GM19468 (cell line): ENCODE data around the gene MCF2L.

Experiments used
- ATAC-seq: cut with Tn5 transposase; IDR thresholded peaks from one replicate; pipeline ENCODE4 v1.9.1; 2021; ENCODE audit warnings: mild to moderate bottlenecking, moderate library complexity, moderate number of reproducible peaks; ENCODE audit not compliant: unreplicated experiment; ENCODE audit errors: extremely low read depth

Gene MCF2L

GRCh38 chr13:112961457-112962369, 7.3 kb upstream of the MCF2L start:
- no peak for ATAC-seq

- ATAC-seq, result no peak
Observed at GRCh38 chr13:112962396-112962795, 6.6 kb upstream of the MCF2L start.

- no peak for ATAC-seq
Observed at GRCh38 chr13:112962911-112963625, 5.9 kb upstream of the MCF2L start.

DNA sequence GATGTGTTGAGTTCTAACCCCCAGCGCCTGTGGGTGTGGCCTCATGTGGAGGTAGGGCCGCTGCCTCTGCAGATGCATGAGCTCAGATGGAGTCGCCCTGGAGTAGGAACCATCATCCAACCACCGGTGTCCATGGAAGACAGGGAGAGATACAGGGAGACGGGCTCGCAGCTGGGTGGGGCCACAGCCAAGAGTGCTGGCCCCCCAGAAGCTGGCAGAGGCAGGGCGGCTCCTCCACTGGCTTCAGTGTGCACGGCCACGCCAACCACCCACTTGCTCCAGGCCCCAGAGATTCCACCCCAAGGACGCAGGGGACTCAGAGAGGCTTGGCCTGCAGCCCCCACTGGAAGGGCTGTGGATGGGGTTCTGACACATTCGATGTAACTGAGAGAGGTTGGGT, 5.4 kb upstream of the MCF2L start:
- no peak for ATAC-seq

DNA sequence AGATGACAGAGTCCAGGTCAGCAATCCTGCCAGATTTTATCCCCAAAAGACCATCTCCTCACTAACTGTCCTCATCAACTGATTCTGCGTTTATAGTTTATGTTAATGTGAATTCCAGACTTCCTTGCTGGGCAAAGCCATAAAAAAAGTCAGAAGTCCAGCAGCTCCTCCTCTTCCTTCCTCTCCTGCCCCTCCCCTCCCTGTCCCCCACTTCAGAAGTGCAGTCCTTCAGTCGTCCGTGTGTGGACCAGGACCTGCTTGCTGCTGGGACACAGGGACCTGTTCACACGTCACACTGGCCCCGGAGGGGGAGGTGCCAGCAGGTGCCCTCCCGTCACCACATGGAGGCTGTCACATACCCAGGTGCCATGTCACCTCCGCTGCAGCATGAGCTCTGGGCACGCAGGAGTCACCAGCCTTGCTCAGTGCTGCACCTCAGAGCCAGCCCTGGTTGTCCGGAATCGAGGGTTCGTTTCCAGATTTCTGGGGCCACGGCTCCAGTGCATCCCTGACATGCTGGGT, 4.0 kb upstream of the MCF2L start:
- ATAC-seq, result no peak

DNA sequence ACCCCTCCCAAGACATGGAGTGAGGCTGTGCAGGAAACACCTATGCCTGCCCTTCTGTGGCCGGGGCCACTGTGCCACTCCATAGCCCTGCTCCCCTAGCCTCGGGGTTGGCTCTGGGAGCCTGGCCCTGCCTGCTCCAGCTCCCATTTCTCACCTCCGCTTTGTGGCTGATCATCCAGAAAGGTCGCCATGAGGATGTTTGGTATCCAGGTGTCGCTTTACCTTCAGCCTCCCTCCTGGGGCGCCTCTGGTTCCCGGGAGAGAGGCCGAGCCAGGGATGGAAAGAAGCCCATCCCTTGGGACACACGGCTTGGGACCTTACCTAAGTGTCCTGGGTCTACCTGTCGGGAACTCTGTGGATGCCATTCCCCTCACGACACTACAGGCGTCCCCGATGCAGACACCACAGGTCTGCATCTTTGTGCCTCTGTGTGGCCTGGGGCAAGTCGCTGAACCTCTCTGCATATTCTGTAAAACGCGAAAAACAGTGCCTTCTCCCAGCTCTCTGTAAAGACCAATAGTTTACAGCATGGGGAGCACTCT, 3.4 kb upstream of the MCF2L start:
- ATAC-seq, result no peak

- ATAC-seq, result no peak
Observed at GRCh38 chr13:112966776-112967175, 2.2 kb upstream of the MCF2L start.

DNA sequence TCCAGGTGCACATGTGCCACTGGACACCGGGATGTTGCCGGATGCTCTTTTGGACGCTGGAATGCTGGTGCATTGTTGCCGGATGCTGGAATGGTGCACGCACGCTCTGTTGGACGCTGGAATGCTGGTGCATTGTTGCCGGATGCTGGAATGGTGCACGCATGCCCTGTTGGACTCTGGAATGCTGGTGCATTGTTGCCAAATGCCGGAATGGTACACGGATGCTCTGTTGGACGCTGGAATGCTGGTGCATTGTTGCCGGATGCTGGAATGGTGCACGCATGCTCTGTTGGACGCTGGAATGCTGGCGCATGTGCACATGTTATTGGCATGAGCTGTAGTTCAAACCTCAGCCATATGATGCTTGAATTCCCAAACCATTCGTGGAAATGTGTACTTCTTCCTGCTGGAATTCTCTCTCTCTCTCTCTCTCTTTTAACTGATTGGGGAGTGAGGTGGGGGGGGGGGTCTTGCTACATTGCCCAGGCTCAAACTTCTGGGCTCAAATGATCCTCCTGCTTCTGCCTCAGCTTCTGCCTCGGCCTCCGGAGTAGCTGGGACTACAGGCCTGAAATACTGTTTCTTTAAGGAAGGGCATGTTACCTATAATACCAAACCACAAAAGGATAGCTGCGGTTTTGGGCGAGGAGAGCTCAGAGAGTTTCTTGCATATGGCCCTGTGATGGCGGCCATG, 1.2 kb upstream of the MCF2L start:
- no peak for ATAC-seq

DNA sequence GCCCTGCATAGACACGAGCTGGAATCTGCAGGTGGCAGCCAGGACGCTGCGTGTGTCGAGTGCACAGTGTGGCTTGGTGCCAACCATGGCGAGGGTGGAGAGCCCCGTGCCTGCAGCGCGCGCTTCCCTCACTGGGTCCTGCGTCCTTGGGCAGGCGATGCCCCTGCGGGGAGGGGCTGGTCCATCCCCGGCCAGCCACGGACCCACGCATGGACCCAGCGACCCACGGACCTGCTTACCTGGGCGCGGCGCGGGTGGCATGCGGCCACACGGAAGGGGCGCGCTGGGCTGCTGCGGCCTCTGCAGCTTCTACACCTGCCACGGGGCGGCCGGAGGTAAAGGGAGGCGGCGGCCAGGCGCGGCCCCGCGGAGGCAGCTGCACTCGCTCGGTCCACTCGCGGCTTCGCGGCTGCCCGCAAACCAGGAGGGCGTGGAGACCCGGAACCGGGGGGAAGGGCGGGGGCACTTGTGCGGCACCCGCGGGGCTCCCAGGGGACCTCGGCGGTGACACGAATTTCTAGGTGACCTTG, 569 bp upstream of the MCF2L start:
- ATAC-seq, result no peak

- no peak for ATAC-seq
Observed at GRCh38 chr13:112969692-112970338, 801 bp downstream of the MCF2L start.

DNA sequence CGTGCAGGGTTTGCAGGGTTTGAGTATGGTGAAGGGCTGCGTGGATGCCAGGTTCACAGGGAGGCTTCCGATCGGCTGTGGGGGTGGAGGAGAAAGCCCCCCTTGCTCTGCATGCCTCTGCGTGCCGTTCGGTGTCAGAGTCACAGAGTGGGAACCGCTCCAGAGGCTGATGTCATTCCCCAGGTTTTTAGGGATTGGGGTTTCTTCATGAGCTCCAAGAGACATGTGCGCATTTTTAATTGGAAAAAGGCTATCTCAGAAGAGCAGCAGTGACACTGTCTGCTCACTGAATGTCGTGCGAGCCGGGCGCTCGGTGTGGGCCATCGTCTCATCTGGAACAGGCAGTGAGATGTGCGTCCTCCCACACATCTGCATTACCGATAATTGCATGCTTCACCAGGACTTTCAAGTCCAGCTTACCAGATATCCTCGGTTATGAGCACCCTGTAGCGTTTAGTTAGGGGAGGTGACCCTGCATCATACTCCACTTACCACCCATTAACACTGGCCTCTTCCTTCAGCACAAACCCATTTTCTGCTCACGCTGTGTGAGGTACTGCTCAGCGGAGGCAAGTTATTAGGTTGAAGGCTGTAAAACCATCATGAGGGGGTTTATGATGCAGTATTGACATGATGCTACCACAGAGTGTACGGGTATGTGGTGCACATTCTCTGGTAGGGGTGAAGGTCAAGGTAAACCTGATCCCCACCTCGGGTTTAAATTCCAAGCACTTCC, 1.7 kb downstream of the MCF2L start:
- no peak for ATAC-seq

DNA sequence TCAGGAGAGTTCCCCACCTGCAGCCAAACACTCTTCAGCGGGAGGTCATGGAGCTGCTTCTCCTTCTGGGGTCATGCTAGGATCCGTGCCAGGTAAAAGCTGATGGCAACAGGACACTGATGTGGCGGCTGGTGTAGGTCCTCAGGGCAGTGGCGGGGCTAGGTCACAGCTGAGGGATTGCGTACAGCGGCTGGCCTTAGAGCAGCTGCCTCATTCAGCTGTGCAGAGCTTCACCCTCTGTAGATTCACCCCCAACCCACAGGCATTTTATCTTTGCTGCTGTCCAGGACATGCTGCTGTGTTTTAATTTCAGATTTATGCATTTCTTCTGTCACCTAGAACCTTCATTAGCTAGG, 2.3 kb downstream of the MCF2L start:
- no peak for ATAC-seq

- ATAC-seq, result no peak
Observed at GRCh38 chr13:112972258-112972657, 3.2 kb downstream of the MCF2L start.

DNA sequence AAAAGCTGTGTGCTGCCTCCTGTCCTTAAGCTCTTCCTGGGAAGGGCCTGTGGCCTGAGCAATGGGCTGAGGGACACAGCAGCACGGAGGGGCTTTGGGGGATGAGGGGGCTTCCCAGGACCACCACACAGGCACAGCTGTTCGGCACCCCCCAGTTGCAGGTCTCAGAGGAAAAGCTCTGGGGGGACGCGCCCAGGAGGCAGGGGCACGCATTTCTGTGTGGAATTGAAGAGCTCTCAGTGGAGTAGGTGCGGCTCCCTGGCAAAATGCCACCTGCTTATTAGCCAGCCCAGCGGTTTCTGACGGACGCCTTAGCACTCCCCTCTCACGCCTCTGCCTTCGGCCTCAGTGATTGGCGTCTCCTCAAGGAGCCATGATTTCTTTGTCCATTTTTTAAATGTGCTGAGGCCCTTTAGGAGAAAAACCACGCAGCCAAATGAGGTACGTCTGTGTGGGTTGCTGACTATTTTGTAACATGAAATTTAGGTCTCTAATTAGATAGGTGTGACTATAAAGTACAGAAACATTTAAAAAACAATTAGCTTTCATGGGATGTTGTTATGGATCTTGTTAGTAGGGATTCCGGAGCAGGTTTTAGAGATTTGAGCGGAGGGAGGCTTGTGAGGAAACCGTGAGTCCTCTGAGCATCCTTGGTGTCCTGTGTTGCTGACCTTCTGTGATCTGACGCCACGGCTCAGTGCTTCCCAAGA, 4.0 kb downstream of the MCF2L start:
- ATAC-seq, result no peak

- ATAC-seq, result no peak
Observed at GRCh38 chr13:112973577-112973951, 4.5 kb downstream of the MCF2L start.

DNA sequence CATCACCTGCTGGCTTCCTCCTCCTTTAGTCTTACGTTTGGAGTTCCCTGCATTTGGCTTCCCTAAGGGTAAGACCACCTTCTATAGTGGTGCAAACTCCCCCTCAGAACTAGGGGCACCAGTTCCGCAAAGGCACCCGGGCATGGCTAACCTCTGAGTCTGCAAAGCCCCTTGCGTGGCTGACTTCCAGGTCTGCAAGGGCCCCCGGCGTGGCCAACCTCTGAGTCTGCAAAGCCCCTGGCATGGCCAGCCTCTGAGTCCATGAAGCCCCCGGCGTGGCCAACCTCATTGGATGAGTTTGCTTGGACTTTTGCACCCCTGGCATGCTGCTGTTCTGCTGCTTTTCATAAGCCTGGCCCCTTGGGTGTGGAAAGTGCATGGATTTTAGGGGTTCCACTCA, 5.1 kb downstream of the MCF2L start:
- ATAC-seq, result no peak

DNA sequence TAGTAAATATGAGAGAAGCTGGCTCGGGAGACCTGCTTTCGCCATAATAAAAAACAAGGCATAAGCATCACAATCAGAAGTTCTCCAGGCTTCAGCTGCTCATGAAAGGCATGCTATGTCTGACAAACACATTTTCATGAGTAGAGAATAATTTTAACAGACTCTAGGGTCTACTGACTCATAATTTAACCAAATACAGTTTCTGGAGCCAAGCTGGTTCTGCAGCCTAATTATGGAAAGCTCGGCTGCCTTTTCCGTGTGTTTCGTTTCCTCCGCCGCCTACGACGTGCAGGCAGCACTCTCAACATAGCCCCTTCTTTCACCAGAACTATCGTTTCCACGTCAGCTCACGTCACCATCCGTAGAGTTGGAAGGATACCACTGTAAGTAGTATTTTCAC, 5.7 kb downstream of the MCF2L start:
- no peak for ATAC-seq

- no peak for ATAC-seq
Observed at GRCh38 chr13:112975401-112975939, 6.5 kb downstream of the MCF2L start.
